ENCODE data around the gene FOSL2. TPM values are rescaled to one million over a fixed set of nuclear protein-coding genes. Genes with fewer than 3 reads are reported as not detected.
A peak's percentile ranks its signal among the peaks of the same experiment; 100 is the strongest.

FOSL2 gene
- 51.5 and 61.8 TPM in 2 replicates for total RNA-seq (2014; rRNA removed; shearing (Covaris generic))

DNA sequence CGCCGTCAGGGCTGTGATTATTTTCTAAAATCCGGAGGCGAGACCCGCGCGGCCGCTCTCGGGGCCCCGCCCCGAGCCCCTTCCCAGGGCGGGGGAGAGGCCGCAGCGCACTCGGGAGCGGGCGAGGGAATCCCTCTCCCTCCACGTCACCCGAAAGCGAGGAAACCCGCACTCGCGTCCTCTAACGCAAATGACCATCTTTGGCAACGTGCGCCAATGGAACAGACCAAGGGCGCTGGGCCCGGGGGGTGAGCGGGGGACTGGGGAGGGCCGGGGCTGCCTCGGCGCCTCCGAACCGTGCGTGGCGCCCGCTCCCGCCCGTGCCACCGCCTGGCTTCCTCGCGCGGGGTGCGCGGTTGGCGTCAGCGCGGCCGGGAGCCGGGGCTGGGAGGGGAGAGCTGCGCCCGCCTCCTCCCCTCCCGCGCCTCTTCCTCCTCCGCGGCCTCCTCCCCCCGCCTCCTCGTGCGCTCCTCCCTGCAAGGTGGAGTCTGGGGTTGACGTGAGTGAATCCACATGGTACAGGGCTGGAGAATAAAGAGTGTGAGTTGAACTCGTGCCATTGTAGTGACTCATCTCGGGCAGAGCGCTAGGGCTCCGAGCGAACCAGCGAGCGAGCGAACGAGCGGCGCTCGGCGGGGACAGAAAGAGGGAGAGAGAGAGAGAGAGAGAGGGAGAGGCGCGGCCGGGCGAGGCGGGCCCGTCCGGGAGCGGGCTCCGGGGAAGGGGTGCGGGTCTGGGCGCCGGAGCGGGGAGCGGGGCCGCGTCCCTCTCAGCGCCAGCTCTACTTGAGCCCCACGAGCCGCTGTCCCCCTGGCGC lies at the start of gene FOSL2:
Gene FOSL2, plus strand, starts transcription at position 562 of the 817 bp plus-strand sequence. CDS start 863 bp downstream, outside the sequence.
- DNase-seq (ENCODE audit: low spot score) = peak; percentile 98

DNA sequence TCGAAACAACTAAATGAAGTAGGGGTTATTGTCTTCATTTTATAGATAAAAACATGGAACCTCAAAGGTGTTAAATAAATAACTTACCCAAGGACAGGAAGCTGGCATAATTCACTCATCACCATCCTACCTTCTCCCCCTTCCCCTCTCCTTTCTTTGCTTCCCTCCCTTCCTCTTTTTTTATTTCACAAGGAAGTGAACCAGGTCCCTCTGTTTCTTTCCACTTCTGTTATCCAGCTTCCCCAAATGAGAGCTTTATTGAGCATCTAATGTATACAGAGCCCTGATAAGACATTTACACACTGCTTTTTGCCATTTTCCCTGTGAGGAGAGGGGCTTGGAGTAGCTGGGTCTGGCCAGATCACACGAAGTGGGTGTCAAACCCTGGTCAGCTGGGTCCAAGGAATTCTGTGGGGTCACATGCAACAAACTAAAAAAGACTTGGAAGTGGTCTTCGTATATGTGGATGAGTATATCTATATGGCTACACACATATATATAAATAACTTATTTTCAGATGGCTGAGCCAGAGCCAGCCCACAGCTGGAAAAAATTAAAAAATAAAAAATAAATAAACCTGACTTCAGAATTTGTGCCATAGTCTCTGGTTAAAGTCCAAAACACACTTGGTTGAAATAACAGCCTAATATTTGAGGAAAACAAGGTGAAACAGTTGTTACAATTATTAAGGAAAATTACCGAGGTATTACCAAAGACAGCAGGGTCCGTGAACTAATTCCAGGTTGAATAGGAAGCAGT lies 49.3 kb upstream of the FOSL2 start:
- no peak for DNase-seq (ENCODE audit: low spot score)

DNA sequence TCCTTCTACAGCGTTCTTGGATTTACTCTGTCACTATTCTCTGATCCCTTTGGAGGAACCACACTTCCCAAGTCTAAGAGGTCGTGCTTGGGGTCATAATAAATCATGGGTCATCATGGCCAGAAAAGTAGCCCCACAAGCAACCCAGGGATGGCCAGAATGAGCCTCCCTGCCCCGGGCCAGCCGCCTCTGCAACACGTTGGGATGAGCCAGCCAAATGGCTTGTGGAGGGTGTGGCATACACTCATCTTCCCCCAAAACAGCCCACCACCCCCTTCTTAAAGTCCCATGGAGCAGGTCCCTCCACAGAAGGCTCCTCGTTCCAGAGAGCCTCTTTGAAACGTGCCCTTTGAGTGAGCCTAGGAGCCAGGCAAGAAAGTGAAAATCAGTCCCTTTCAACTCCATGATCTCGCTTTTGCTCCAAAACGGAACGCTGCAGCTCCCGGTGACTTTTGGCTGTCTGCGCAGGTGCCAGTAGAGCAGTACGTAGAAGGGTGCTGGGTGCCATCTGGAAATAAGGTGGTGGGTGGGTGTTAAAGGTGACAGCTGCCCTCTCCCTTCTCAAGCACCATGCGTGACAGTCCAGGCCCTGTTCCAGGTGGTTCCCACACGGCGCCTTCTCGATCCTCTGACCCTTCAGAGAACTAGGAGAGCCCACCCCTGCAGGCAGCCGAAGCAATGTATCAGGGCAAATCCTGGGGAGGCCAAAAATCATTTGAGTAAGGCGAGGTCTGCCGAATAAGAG lies 48.5 kb upstream of the FOSL2 start:
- no peak for DNase-seq (ENCODE audit: low spot score)

DNA sequence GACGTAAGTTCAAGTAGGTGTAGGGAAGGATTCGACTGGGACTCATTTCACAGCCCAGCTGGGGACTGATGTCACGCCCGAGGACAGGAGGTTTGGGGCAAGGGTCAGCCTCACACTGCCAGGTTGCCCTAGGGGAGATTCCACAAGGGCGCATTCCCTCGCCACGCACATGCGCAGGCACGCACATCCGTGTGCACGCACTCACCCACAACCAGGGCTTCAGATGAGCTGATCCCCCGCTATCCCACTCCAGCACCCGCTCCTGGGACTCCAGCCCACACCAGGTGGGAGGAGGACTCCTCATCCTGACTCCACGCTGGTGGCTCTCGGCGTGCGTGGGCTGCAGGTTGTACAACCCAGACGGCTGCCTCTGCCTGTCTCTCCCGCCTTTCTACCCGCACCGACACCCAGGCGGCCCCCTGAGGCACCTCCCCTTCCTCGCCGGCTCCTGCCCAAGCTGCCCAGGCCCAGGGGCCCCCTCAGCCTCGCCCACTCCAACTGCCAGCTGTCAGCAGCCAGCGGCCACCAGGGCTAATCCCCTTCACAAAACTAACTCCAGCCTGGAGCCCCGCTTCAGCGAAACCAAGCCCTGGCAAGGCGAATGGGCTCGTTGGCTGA lies 47.8 kb upstream of the FOSL2 start:
- DNase-seq (ENCODE audit: low spot score) = no peak

DNA sequence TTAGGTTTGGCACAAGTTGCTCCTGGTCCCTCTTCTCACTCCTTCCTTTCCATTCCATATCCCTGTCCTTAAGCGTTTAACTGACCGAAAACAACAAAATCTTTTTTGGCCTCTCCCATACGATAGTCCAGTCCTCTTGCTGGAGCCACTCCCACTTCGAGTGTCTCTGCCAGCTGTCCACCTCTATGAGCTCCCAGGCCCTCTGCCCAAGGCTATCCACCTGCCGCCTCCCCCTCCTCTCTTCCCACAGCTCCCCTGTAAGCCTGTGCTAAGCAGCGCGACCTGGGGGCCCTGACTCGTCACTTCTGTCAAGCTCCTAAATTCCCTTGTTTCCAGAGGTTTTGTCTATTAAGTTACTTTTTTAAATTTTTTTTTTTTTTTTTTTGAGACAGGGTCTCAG lies 47.0 kb upstream of the FOSL2 start:
- DNase-seq (ENCODE audit: low spot score) = no peak

DNA sequence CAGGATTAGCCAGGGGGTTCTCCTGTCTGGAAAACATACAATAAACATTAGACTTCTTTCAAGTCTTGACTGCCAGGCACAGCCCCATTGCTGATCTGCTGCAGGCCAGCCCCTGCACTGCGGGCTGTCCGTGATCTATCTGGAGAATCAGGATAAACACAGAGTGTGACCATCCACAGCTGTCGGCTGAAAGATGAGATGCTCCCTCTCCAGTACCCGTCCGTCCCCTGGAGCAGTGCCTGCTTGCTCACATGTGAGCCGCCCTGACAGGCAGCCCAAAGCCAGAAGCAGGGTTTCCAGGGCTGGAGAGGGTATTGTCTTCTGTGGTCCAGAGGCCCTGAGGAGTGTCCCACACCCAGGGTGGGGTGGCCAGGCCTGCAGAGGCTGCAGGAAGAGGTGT lies 46.1 kb upstream of the FOSL2 start:
- no peak for DNase-seq (ENCODE audit: low spot score)

DNA sequence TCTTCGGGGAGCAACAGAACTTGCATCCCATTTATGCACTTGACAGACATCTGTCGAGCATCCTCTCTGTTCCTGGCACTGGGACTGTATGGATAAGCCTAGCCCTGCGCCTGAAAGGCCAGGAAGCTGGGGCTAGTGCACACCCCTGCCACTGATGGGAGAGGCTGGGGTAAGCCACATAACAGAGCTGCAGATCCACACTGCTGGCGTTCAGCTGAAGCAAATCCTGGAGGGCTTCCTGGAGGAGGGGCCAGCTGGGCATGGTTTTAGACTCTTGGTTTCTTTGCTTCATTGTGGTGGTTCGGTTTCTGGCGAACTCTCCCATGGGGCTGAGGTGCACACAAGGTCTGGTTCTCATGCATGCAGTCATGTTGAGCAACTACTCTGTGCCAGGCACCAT lies 45.5 kb upstream of the FOSL2 start:
- no peak for DNase-seq (ENCODE audit: low spot score)

DNA sequence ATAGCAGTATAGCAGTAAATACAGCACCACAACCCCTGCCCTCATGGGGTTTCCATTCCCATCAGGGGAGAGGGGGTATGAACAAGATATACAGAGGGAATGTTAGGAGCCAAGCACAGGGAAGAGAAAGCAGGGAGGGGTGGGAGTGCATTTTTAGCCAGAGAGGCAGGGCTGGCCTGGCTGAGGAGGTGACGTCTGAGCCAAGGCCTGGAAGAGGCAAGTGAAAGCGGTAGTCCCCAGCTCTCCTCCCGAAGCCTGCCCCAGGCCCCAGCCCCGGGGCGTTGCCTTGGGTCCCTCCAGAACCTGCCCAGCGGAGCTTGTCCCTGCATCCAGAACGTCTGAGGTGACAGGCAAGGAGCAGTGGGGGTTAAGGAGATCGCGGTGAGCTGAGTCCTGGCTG lies 45.1 kb upstream of the FOSL2 start:
- DNase-seq (ENCODE audit: low spot score) = no peak

DNA sequence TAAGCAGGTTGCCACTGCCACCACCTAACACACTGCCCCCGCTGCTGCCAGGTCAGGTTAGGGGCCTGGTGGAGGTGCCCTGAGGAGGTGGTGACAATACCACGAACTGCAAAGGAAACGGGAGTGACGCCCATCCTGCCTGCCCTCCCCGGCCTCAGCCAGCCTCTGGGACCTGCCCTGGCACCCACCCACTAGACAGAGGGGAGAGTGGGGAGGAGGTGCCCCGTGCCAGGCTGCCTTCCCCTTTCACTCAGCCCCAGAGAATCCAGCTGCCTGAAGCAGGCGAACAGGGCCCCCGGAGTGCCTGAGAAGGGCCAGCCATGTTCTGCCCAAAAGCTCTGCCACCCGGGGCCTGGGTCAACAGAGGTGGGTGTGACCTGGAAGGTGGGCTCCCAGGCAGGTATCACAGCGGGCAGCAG lies 44.5 kb upstream of the FOSL2 start:
- DNase-seq (ENCODE audit: low spot score) = no peak

DNA sequence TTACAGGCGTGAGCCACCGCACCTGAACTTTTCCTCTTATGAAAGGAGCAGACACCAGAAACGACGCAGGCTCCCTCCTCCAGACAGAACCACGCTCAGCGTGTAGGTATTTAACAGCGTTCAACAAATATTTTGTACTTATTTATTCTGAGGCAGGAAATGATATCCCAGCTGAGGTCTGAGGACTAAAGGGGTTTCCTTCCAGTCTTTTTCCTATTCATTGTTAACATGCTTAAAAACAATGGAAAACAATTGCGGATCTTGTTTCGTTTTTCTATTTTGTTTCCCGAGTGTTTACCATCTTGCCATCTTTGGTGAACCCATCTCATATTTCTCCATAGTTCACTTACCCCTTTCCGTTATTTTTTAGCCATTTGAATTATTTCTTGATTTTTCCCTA lies 43.7 kb upstream of the FOSL2 start:
- DNase-seq (ENCODE audit: low spot score) = no peak

DNA sequence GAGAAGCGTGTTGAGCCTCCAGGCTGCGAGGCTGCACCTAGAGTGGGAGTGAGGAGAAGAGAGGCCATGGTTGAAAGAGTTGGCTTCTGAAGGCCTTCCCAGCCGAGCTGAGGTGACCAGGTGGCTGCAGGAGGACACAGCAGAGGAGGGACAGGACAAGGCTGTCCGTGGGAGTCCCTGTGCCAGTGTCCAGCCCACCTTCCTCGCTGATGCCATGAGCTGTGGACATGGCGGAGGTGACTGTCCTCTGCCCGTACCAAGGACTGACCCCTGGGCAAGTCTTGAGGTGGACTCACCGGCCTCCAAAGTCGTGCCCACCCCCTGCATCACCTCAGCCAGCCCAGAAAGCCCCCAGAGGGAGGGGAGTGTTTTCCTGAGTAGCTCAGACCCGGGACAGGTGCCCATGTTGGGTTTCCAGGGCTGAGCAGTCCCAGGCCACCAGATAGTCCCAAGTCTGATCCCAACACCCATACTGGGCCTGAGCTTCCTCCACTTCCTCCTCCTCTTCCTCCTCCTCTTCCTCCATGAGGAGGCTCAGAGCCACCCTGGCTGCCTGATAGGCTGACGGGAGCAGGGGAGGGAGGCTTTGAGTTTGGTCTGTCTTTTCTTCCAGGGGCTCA lies 43.0 kb upstream of the FOSL2 start:
- no peak for DNase-seq (ENCODE audit: low spot score)

DNA sequence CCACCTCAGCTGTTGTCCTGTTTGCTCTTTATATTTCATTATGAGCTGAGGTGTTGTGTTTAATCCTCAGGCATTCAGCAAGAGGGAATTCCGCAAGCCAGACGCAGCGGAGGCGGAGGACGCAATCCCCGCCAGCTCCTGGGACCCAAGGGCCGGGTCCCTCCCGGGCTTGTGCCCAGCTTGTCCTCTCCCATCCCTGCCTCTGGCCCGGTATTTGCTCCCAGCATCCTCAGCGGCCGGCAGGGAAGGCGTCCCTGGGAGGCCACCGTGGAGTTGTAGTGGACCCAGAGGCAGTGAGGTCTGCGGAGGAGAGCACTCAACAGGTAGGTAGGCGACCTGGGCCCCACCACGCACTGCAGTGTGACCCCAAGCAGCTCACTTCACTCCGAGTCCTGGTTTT lies 42.5 kb upstream of the FOSL2 start:
- no peak for DNase-seq (ENCODE audit: low spot score)

DNA sequence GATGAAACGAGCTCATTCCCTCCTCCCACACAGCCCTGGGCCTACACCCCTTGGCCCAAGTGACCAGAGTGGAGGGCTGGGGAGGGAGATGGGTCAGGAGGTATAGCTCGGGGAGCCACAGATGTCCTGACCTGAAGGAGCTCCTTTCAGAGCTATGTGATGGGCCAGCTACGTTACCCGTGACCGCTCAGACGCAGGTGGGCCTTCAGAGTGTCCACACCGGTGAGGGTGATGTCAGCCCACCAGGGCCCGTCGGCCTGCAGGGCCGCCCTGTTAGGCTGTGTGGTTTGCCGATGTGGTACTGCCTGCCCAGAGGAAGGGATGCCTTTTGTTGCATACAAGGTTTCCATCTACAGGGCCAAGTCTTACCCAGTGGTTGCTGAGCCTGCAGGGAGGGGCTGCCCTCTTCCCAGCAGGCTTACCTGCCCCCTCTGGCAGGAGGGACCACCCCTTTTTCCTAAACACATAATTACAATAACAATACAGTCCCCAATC lies 41.8 kb upstream of the FOSL2 start:
- no peak for DNase-seq (ENCODE audit: low spot score)

DNA sequence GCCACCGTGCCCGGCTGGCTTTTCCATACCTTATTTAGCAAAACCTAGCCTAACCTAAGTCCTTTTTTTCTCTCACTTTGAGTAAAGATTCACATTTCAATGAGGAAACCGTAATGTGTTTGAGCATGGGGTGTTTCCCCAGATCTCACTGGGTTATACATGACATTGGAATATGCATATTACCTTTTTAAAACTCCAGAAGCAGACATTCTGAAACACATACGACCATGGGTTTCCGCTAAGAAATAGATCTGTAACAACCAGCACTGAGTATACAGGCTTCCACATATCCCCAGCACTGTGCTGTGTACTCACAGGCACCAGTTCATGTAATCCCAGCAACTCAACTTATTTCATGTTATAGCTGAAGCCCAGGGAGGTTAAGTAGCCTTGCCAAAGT lies 41.0 kb upstream of the FOSL2 start:
- DNase-seq (ENCODE audit: low spot score) = no peak

DNA sequence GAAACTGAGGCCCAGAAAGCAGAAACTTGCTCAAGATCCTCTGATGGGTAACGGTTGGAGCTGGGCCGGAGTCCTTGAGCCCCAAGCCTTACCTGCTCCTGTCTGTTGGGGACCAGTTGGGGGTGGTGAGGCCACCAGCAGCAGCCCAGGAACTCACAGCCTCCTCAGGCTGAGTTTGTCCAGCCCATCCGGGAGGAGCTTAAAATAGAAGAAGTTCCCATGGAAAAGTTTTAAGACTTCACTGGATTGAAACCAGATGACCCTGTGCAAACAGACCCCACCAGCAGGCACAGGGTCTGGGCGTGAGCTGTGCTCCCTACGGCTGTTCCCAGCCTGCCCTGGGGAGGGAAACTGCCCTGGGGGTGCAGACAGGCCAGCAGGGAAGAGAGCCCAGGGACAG lies 40.6 kb upstream of the FOSL2 start:
- DNase-seq (ENCODE audit: low spot score) = no peak

DNA sequence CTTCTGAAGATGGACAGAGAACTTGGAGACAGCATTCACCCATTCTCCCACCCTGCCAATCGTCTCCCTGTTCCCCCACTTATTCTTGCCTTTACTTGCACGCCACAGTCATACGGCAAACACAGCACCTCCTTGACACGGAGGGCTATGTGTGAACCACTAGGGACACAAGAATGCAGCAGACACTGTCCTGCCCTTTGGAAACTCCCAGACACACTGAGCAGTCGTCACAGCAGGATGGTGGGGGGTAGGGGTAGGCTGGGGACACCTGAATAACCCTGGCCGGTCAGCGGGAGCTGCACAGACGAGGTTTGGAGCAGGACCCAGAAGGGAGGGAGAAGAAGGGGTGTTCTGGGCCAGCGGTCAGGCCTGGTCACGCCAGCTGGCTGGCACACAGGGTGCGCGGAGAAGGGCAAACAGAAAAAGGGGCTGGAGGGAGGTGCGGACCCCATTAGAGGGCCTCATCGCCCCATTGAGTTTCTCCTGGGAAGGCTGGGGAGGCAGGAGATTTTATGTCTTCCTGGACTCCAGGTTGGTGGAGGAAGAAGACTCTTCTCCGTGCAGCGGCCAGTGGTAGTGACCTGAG lies 40.0 kb upstream of the FOSL2 start:
- DNase-seq (ENCODE audit: low spot score) = no peak

DNA sequence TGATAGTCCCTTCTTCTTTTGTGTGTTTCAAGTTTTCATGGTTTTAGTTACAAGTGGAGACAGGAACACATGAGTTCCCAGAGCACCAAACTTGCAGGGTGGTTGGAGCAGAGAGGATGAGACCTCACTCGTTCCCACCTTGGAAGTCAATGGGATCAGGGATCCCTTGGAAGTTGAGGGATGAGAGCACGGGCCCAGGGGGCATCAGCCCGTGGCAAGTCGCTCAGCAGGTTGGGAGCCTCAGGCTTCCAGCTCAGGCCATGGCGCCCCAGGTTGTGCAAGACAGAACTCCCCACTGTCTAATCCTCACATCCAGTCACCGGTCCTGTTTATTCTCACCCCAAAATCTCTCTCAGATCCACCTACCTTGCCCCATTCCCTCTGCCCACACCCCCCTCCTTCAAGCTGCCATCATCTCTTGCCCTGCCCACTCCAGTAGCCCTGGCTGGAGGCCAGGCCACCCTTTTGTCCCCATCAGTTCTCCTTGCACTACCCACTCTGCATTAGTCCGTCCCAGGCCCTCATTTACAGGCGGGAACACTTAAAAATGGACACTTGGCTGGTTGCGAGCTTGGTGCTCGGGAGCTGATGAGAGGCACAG lies 37.6 kb upstream of the FOSL2 start:
- no peak for DNase-seq (ENCODE audit: low spot score)

DNA sequence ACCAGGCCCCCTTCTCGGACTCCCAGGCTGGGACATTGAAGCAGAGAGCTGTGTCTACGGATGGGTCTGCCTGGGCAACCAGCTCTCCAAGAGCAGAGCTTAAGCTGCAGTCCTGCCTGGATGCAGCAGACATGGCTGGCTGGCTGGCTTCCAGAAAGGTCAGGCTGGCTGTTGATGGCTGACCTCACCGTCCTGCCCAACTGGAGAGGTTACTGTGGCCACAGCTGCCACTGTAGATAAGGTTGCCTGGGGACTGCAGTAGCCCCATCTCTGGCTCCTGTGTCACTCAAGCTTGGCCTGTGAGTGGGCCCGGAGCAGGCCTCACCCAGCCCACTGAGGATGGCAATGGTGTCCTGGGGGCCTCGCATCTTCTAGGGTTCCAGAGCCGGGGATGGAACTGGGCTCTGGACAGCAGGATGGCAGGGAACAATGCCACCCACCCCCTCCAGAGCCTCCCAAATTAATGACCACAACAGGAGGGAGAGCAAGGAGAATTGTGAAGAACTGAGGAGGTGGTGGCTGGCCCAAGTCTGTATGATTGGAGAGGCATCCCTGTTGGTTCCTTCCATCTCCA lies 37.0 kb upstream of the FOSL2 start:
- peak; percentile 33 for DNase-seq (ENCODE audit: low spot score)

DNA sequence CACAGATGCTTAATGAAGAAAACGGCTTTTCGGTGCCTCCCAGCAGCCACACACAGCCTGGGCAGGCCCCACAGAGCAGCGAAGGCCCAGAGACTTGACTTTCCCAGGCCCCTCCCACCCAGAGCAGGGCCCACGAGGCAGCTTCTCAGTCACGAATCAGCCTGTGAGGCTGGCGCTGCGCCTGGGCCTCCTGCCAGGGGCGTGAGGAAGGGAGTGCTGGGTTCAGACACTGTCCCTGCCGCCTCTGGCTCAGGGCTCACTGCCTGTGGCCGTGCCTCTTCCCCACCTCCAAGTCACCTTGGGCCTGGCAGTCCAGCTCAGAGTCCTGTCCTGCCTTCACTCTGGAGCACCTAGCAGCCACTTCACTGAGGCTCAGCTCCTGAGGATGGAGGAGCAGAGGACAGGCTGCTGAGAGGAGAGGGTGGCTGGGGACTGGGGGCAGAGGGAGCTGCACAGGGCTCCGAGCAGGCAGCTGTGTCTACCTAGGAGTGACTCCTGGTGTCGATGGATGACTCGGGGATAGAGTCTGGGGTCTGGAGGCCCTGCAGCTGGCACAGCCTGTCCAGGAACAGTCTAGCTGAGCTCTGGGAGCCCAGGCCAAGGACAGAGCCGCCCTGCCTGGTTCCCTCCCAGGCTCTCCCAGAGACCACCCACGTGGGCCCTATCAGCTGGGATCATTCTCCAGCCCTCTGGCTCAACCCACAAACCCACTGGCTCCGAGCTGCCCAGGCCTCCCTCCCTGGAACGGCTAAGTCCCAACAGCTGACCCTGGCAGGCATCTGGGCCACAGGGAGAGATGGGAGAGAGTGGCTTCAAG lies 36.4 kb upstream of the FOSL2 start:
- DNase-seq (ENCODE audit: low spot score) = peak; percentile 26
